PC-9 (cell line): ENCODE measurements around the gene FBXO24. TPM values are rescaled to one million over a fixed set of nuclear protein-coding genes. Genes with fewer than 3 reads are reported as not detected.
"Not testable (repeated sequence)": the region's sequence is repeated elsewhere in the genome, so short reads cannot be mapped to it uniquely, and the experiment has no call there.

ENCODE experiments used
- BruUV-seq: library from RNA; stranded (reverse); fragments of 400-500 nt; replicated peaks from 2 replicates; lab custom pipeline; 2021; lab: Mats Ljungman, UMichigan
- CTCF ChIA-PET: fragments of 300-600 bp; sonication (Branson Sonifier 250); formaldehyde crosslinking; loops from one replicate; lab custom pipeline; 2022; ENCODE audit warnings: antibody characterized with exemption; lab: Charles Lee
- POLR2A ChIA-PET: fragments of 300-600 bp; sonication (Branson Sonifier 250); formaldehyde crosslinking; loops from one replicate; lab custom pipeline; 2022; ENCODE audit warnings: antibody characterized with exemption; ENCODE audit not compliant: unreplicated experiment; lab: Charles Lee
- DNase-seq, 2 experiments: peaks; one replicate each; pipeline versions ENCODE4 v3.0.0 to v3.0.0-alpha.2; 2015 to 2022; ENCODE audit warnings: mixed read lengths in 1 of 2
- H2AFZ ChIP-seq: fragments of 200-600 bp; sonication (generic); 2 replicates; pipeline ENCODE4 v1.8.1; 2017; ENCODE audit warnings: antibody characterized with exemption
- H3F3A ChIP-seq: fragments of 200-600 bp; sonication (generic); 2 replicates; pipeline ENCODE4 v1.8.1; 2017; ENCODE audit warnings: antibody characterized with exemption, mild to moderate bottlenecking, low read depth; ENCODE audit not compliant: insufficient read depth
- H3K27ac ChIP-seq: fragments of 200-600 bp; sonication (generic); 2 replicates; pipeline ENCODE4 v1.6.1; 2016; ENCODE audit warnings: mixed run types
- H3K27me3 ChIP-seq: fragments of 200-600 bp; sonication (generic); 2 replicates; pipeline ENCODE4 v1.6.1; 2016; ENCODE audit warnings: low read depth, mixed run types; ENCODE audit not compliant: insufficient read depth
- H3K36me3 ChIP-seq: fragments of 200-600 bp; sonication (generic); 2 replicates; pipeline ENCODE4 v1.6.1; 2016; ENCODE audit warnings: low read depth, mixed run types
- H3K4me1 ChIP-seq: fragments of 200-600 bp; sonication (generic); replicated peaks from 2 replicates; pipeline ENCODE4 v1.6.1; 2016; ENCODE audit warnings: mixed run types; ENCODE audit not compliant: insufficient read depth
- H3K4me2 ChIP-seq: fragments of 200-600 bp; sonication (generic); 2 replicates; pipeline ENCODE4 v1.6.1; 2017; ENCODE audit warnings: mixed run types
- H3K4me3 ChIP-seq: fragments of 200-600 bp; sonication (generic); 2 replicates; pipeline ENCODE4 v1.6.1; 2016; ENCODE audit warnings: mixed run types
- H3K79me2 ChIP-seq: fragments of 200-600 bp; sonication (generic); 2 replicates; pipeline ENCODE4 v1.6.1; 2017; ENCODE audit warnings: low read depth, mixed run types
- H3K9me2 ChIP-seq: fragments of 200-600 bp; sonication (generic); 2 replicates; pipeline ENCODE4 v1.8.1; 2017; ENCODE audit warnings: mild to moderate bottlenecking; ENCODE audit not compliant: insufficient read depth
- H3K9me3 ChIP-seq: fragments of 200-600 bp; sonication (generic); 2 replicates; pipeline ENCODE4 v1.8.1; 2016; ENCODE audit warnings: low read depth; ENCODE audit not compliant: insufficient read depth
- H4K20me1 ChIP-seq: fragments of 200-600 bp; sonication (generic); 2 replicates; pipeline ENCODE4 v1.8.1; 2017; ENCODE audit not compliant: insufficient read depth
- CTCF ChIP-seq: fragments of 200-600 bp; sonication (generic); conservative IDR thresholded peaks from 2 replicates; pipeline ENCODE4 v1.6.1; 2017; ENCODE audit warnings: mixed run types, antibody characterized with exemption, mild to moderate bottlenecking, moderate library complexity
- EZH2 ChIP-seq: fragments of 200-600 bp; sonication (generic); IDR thresholded peaks from 2 replicates; pipeline ENCODE4 v1.8.0; 2017; ENCODE audit warnings: antibody characterized with exemption, low read depth
- intact Hi-C: fragments of 100-400 bp; cut with micrococcal nuclease; formaldehyde crosslinking; loops from one replicate; pipeline ENCODE4 v1.10.0; 2022; ENCODE audit not compliant: unreplicated experiment
- total RNA-seq: library from RNA; stranded (reverse); gene quantifications from 2 replicates; pipeline ENCODE4 v1.2.3, GENCODE V29; 2021

FBXO24 gene
- total RNA-seq, 1 experiment from 2014 or later: 2.7 TPM

GRCh38 chr7:100538654-100539435 lies 47.3 kb upstream of the FBXO24 start, which contains the start of gene AGFG2:
TSS of gene AGFG2 (plus strand) at chr7:100539203. CDS start at chr7:100539347, 144 bp downstream.
- no peak for TF ChIP-seq EZH2
- TF ChIP-seq CTCF: no peak
- H3K27me3 ChIP-seq: no peaks in the 10 kb centered on the region
- H2AFZ ChIP-seq: peak within 1 kb of the TSS; percentile 84
- CTCF ChIA-PET: interaction anchor here (0.6 to 1.1 kb wide), 7 partner anchors 18 to 605 kb away, joined by 3 to 6 read pairs (median 4); no protein-coding TSS in a partner anchor
- H3K79me2 ChIP-seq: peaks cover 42% of the 10 kb centered on the region
- intact Hi-C loops: loop anchor here (2.0 kb wide), 1 partner anchor 44 kb away; no protein-coding TSS in a partner anchor
- POLR2A ChIA-PET: interaction anchor here (0.5 to 0.7 kb wide), 6 partner anchors 17 to 1034 kb away, joined by 3 to 6 read pairs (median 4); partner anchors contain the start of gene ZKSCAN5
- H3K4me2 ChIP-seq: peak within 1 kb of the TSS; percentile 98
- DNase-seq: peak; percentile 99 to 100
- H3K27ac ChIP-seq: peak within 1 kb of the TSS; percentile 42
- peak within 1 kb of the TSS; percentile 79 for H3K4me3 ChIP-seq
- no peaks in the 10 kb centered on the region for H4K20me1 ChIP-seq
- peaks cover 25% of the 10 kb centered on the region for H3F3A ChIP-seq
- no peaks in the 10 kb centered on the region for H3K9me3 ChIP-seq
- no peaks in the 10 kb centered on the region for H3K9me2 ChIP-seq
- no peaks in the 10 kb centered on the region for H3K36me3 ChIP-seq
- peaks cover 44% of the 10 kb centered on the region for H3K4me1 ChIP-seq
- BruUV-seq: no TSS peak

- TF ChIP-seq EZH2 (no peak), CTCF (no peak)
- POLR2A ChIA-PET: interaction anchor here (0.6 kb wide), 2 partner anchors 18 to 44 kb away, joined by 3 to 4 read pairs; no protein-coding TSS in a partner anchor
Observed at GRCh38 chr7:100539436-100540006, 46.6 kb upstream of the FBXO24 start.

GRCh38 chr7:100540073-100540723 lies 45.9 kb upstream of the FBXO24 start:
- Histone ChIP-seq H3K4me3 (peak overlapping the region; percentile 79), H3K27me3 (no peaks in the 10 kb centered on the region), H2AFZ (peak overlapping the region; percentile 69), H3K4me2 (peak overlapping the region; percentile 98), H3K27ac (no peak overlapping the region), H3K4me1 (peaks cover 58% of the 10 kb centered on the region), H3K9me3 (no peaks in the 10 kb centered on the region), H4K20me1 (no peaks in the 10 kb centered on the region), H3K9me2 (no peaks in the 10 kb centered on the region), H3K79me2 (peaks cover 47% of the 10 kb centered on the region), H3K36me3 (no peaks in the 10 kb centered on the region), H3F3A (peaks cover 38% of the 10 kb centered on the region)
- CTCF ChIA-PET: interaction anchor here (0.6 to 1.1 kb wide), 2 partner anchors 20 to 49 kb away, joined by 3 to 25 read pairs; no protein-coding TSS in a partner anchor
- TF ChIP-seq EZH2 (no peak), CTCF (no peak)
- POLR2A ChIA-PET: no interaction called here
- DNase-seq: peak in 1 of 2 experiments; percentile 51
- no TSS peak for BruUV-seq
- intact Hi-C loops: no loop called here

More at GRCh38 chr7:100539436-100540006, 46.6 kb upstream of the FBXO24 start:
- Histone ChIP-seq H4K20me1 (no peaks in the 10 kb centered on the region), H3K27me3 (no peaks in the 10 kb centered on the region), H3F3A (peaks cover 31% of the 10 kb centered on the region), H3K4me1 (peaks cover 51% of the 10 kb centered on the region), H3K4me3 (peak overlapping the region; percentile 79), H3K9me3 (no peaks in the 10 kb centered on the region), H3K79me2 (peaks cover 47% of the 10 kb centered on the region), H3K36me3 (no peaks in the 10 kb centered on the region), H2AFZ (peak overlapping the region; percentile 84), H3K4me2 (peak overlapping the region; percentile 98), H3K9me2 (no peaks in the 10 kb centered on the region), H3K27ac (no peak overlapping the region)
- intact Hi-C loops: loop anchor here (2.0 kb wide), 1 partner anchor 43 kb away; no protein-coding TSS in a partner anchor
- CTCF ChIA-PET: interaction anchor here (0.6 to 0.7 kb wide), 5 partner anchors 32 to 605 kb away, joined by 3 to 6 read pairs (median 4); no protein-coding TSS in a partner anchor
- no peak for DNase-seq
- BruUV-seq: no TSS peak

GRCh38 chr7:100541309-100541708 lies 44.8 kb upstream of the FBXO24 start:
- H3K9me3 ChIP-seq, H3K27ac ChIP-seq, H3K9me2 ChIP-seq, H3K4me2 ChIP-seq, H3K27me3 ChIP-seq, intact Hi-C loops, H3K36me3 ChIP-seq, H2AFZ ChIP-seq, BruUV-seq, H3K4me3 ChIP-seq, H4K20me1 ChIP-seq, DNase-seq, POLR2A ChIA-PET: not testable (repeated sequence)
- peaks cover 69% of the 10 kb centered on the region for H3K4me1 ChIP-seq
- H3K79me2 ChIP-seq: peaks cover 47% of the 10 kb centered on the region
- peaks cover 49% of the 10 kb centered on the region for H3F3A ChIP-seq
- CTCF ChIA-PET: interaction anchor here (0.8 to 1.1 kb wide), 2 partner anchors 19 to 23 kb away, joined by 5 to 25 read pairs; no protein-coding TSS in a partner anchor
